H1 (cell line): ENCODE measurements around the gene TRA2A. TPM values are rescaled to one million over a fixed set of nuclear protein-coding genes. Genes with fewer than 3 reads are reported as not detected.

Source experiments
- CTCF ChIA-PET: fragments of 300-600 bp; sonication (Branson Sonifier 250); formaldehyde crosslinking; loops from one replicate; lab custom pipeline; 2021; ENCODE audit not compliant: partially characterized antibody; lab: Charles Lee
- POLR2A ChIA-PET: fragments of 300-600 bp; sonication (Branson Sonifier 250); formaldehyde crosslinking; loops from one replicate; lab custom pipeline; 2021; ENCODE audit warnings: inconsistent platforms; ENCODE audit not compliant: partially characterized antibody; lab: Charles Lee
- DNase-seq, 2 experiments: peaks; one replicate each; pipeline versions ENCODE4 v3.0.0 to v3.0.0-alpha.2; 2010 to 2022; ENCODE audit warnings: low spot score in 2 of 2, low read depth in 1 of 2, mixed read lengths in 1 of 2
- FAIRE-seq: peaks from 2 replicates; lab custom pipeline; 2011; peaks lifted over from hg19 to GRCh38; lab: Jason Lieb, UNC
- H2AFZ ChIP-seq: 2 replicates; pipeline ENCODE4 v1.8.1; 2012; ENCODE audit warnings: low read length, inconsistent platforms
- H2AK5ac ChIP-seq: 2 replicates; pipeline ENCODE4 v1.6.1; 2013; ENCODE audit warnings: low read depth, low read length
- H2BK120ac ChIP-seq: replicated peaks from 2 replicates; pipeline ENCODE3; 2013; ENCODE audit warnings: low read depth, low read length, inconsistent platforms
- H2BK12ac ChIP-seq: 2 replicates; pipeline ENCODE4 v1.6.1; 2013; ENCODE audit warnings: low read depth, low read length
- H2BK15ac ChIP-seq: 2 replicates; pipeline ENCODE4 v1.6.1; 2013; ENCODE audit warnings: low read length
- H2BK20ac ChIP-seq: 2 replicates; pipeline ENCODE4 v1.6.1; 2013; ENCODE audit warnings: low read length
- H2BK5ac ChIP-seq: 2 replicates; pipeline ENCODE4 v1.6.1; 2013; ENCODE audit warnings: low read depth, low read length
- H3K14ac ChIP-seq: 2 replicates; pipeline ENCODE4 v1.6.1; 2013; ENCODE audit warnings: inconsistent platforms; ENCODE audit not compliant: insufficient read length
- H3K18ac ChIP-seq: 2 replicates; pipeline ENCODE4 v1.6.1; 2013; ENCODE audit warnings: low read length; ENCODE audit errors: extremely low read depth
- H3K23ac ChIP-seq: 2 replicates; pipeline ENCODE4 v1.6.1; 2013; ENCODE audit warnings: inconsistent platforms; ENCODE audit not compliant: insufficient read length
- H3K23me2 ChIP-seq: 2 replicates; pipeline ENCODE4 v1.6.1; 2013; ENCODE audit warnings: low read depth, low read length
- H3K27ac ChIP-seq: 2 replicates; pipeline ENCODE4 v1.6.1; 2011; ENCODE audit warnings: low read depth, low read length, inconsistent platforms
- H3K27me3 ChIP-seq, 4 experiments: replicated peaks in 1 of 4; 1 replicate in 1 of 4; 2 replicates in 3 of 4; pipeline versions ENCODE4 v1.6.1 to v1.8.1; 2011 to 2013; ENCODE audit warnings: low read length in 3 of 4, mild to moderate bottlenecking in 3 of 4, inconsistent platforms in 2 of 4, mixed read lengths in 2 of 4, moderate library complexity in 1 of 4; ENCODE audit not compliant: control insufficient read depth in 3 of 4, insufficient read depth in 3 of 4; ENCODE audit errors: extremely low read depth in 1 of 4
- H3K36me3 ChIP-seq, 4 experiments: 2 replicates each; pipeline versions ENCODE4 v1.6.1 to v1.8.1; 2011 to 2013; ENCODE audit warnings: mild to moderate bottlenecking in 4 of 4, low read length in 3 of 4, moderate library complexity in 2 of 4, control low read depth in 1 of 4, inconsistent platforms in 1 of 4; ENCODE audit not compliant: insufficient read depth in 4 of 4, control insufficient read depth in 2 of 4
- H3K4ac ChIP-seq: replicated peaks from 2 replicates; pipeline ENCODE3; 2013; ENCODE audit warnings: low read length, low read depth, mixed read lengths, inconsistent platforms; ENCODE audit not compliant: insufficient read length
- H3K4me1 ChIP-seq, 4 experiments: replicated peaks in 1 of 4; 1 replicate in 1 of 4; 2 replicates in 3 of 4; pipeline versions ENCODE4 v1.6.1 to v1.8.1; 2011 to 2013; ENCODE audit warnings: low read length in 3 of 4, inconsistent platforms in 2 of 4, mixed read lengths in 1 of 4; ENCODE audit not compliant: insufficient read depth in 4 of 4, control insufficient read depth in 3 of 4
- H3K4me2 ChIP-seq, 2 experiments: 2 replicates each; pipeline versions ENCODE4 v1.6.1 to v1.8.1; 2011 to 2013; ENCODE audit warnings: low read depth in 2 of 2, low read length in 2 of 2, control low read depth in 1 of 2, inconsistent platforms in 1 of 2, mild to moderate bottlenecking in 1 of 2; ENCODE audit not compliant: insufficient read depth in 1 of 2
- H3K4me3 ChIP-seq, 4 experiments: fragments of 200-600, 300-600 bp in 1 of 4; sonication (generic), shearing (Covaris generic), sonication (Bioruptor Twin) in 1 of 4; 2 replicates each; pipeline versions ENCODE4 v1.5.1 to v1.8.1; 2011 to 2016; ENCODE audit warnings: low read length in 4 of 4, low read depth in 3 of 4, control low read depth in 2 of 4, inconsistent platforms in 2 of 4, mild to moderate bottlenecking in 2 of 4, mixed read lengths in 1 of 4, moderate library complexity in 1 of 4; ENCODE audit not compliant: insufficient read depth in 2 of 4; ENCODE audit errors: extremely low read depth in 1 of 4
- H3K56ac ChIP-seq: replicated peaks from 2 replicates; pipeline ENCODE3; 2013; ENCODE audit warnings: low read depth, mild to moderate bottlenecking, mixed read lengths, low read length, inconsistent platforms; ENCODE audit not compliant: insufficient read length
- H3K79me1 ChIP-seq: 2 replicates; pipeline ENCODE4 v1.6.1; 2013; ENCODE audit warnings: low read depth, low read length, control low read depth
- H3K79me2 ChIP-seq, 2 experiments: 2 replicates each; pipeline versions ENCODE4 v1.6.1 to v1.8.1; 2012 to 2013; ENCODE audit warnings: low read length in 2 of 2, mild to moderate bottlenecking in 2 of 2, inconsistent platforms in 1 of 2; ENCODE audit not compliant: insufficient read depth in 2 of 2, control insufficient read depth in 1 of 2
- H3K9ac ChIP-seq, 4 experiments: replicated peaks in 1 of 4; 1 replicate in 1 of 4; 2 replicates in 3 of 4; pipeline versions ENCODE4 v1.6.1 to v1.8.1; 2011 to 2013; ENCODE audit warnings: low read depth in 3 of 4, low read length in 3 of 4, control low read depth in 2 of 4, mild to moderate bottlenecking in 2 of 4, moderate library complexity in 2 of 4, inconsistent platforms in 1 of 4; ENCODE audit errors: extremely low read depth in 1 of 4
- H3K9me3 ChIP-seq, 2 experiments: 2 replicates each; pipeline versions ENCODE4 v1.6.1 to v1.8.1; 2012 to 2013; ENCODE audit warnings: mild to moderate bottlenecking in 2 of 2, moderate library complexity in 2 of 2, control low read depth in 1 of 2, inconsistent platforms in 1 of 2, low read depth in 1 of 2, low read length in 1 of 2, mixed read lengths in 1 of 2; ENCODE audit not compliant: insufficient read depth in 2 of 2
- H4K20me1 ChIP-seq, 2 experiments: replicated peaks in 1 of 2; 2 replicates each; pipeline versions ENCODE3 to v1.8.1; 2011 to 2013; ENCODE audit warnings: inconsistent platforms in 2 of 2, low read length in 2 of 2, mild to moderate bottlenecking in 1 of 2; ENCODE audit not compliant: insufficient read depth in 2 of 2, control insufficient read depth in 1 of 2
- H4K5ac ChIP-seq: 2 replicates; pipeline ENCODE4 v1.6.1; 2013; ENCODE audit warnings: low read length, low read depth, mixed read lengths, inconsistent platforms; ENCODE audit not compliant: insufficient read length
- H4K8ac ChIP-seq: 2 replicates; pipeline ENCODE4 v1.8.0; 2013; ENCODE audit warnings: mild to moderate bottlenecking, moderate library complexity, low read length, inconsistent platforms; ENCODE audit not compliant: insufficient read depth; ENCODE audit errors: extremely low read depth
- H4K91ac ChIP-seq: replicated peaks from 2 replicates; pipeline ENCODE3; 2013; ENCODE audit warnings: low read length, mixed read lengths, inconsistent platforms; ENCODE audit not compliant: insufficient read length
- CTCF ChIP-seq, 3 experiments: IDR thresholded peaks; 1 replicate in 2 of 3; 2 replicates in 1 of 3; pipeline versions ENCODE4 v1.5.1 to v1.6.1; 2011; ENCODE audit warnings: low read length in 3 of 3, mild to moderate bottlenecking in 3 of 3, inconsistent platforms in 2 of 3, low read depth in 1 of 3, moderate library complexity in 1 of 3; ENCODE audit not compliant: insufficient read depth in 1 of 3; ENCODE audit errors: control extremely low read depth in 1 of 3
- KDM4A ChIP-seq: IDR thresholded peaks from one replicate; pipeline ENCODE4 v1.7.1; 2012; ENCODE audit warnings: low read depth, mild to moderate bottlenecking, moderate library complexity, low read length, inconsistent platforms; ENCODE audit not compliant: severe bottlenecking
- RAD21 ChIP-seq, 2 experiments: IDR thresholded peaks in 1 of 2; conservative IDR thresholded peaks in 1 of 2; 2 replicates each; pipeline ENCODE4 v1.6.1; 2011; ENCODE audit warnings: low read depth in 2 of 2, low read length in 2 of 2, improper control_type of control experiment in 1 of 2, inconsistent platforms in 1 of 2, mild to moderate bottlenecking in 1 of 2, moderate library complexity in 1 of 2
- WGBS, 2 experiments: shearing (Covaris generic) in 1 of 2; methylation state at CpG; one replicate each; pipeline versions ENCODE4 v1.1.6 to v1.1.7; 2013 to 2015; ENCODE audit warnings: low lambda C conversion rate in 2 of 2, mixed read lengths in 2 of 2, inconsistent platforms in 1 of 2, low coverage in 1 of 2, missing lambda C conversion rate in 1 of 2; ENCODE audit not compliant: insufficient replicate concordance in 2 of 2, insufficient coverage in 1 of 2, insufficient read length in 1 of 2; ENCODE audit errors: extremely low coverage in 1 of 2, missing lambda C conversion rate in 1 of 2; 5-methylcytosine and 5-hydroxymethylcytosine counted together
- polyA plus RNA-seq, 7 experiments: library from polyadenylated mRNA; depleted of rRNA in 3 of 7; stranded (reverse) in 5 of 7; unstranded in 2 of 7; fragments of >200 nt in 5 of 7; fragments of 200-250 nt in 2 of 7; gene quantifications; 1 replicate in 5 of 7; 2 replicates in 1 of 7; 4 replicates in 1 of 7; pipeline versions ENCODE4 v1.2.1 to v1.2.3, GENCODE V29; 2011 to 2013; ENCODE audit warnings: missing spikeins in 2 of 7, mixed read lengths in 2 of 7
- total RNA-seq: library from RNA; stranded (reverse); fragmentation: NEBNext Ultra II Directional; extraction: Animal tissue kit (Norgen Biotek cat#: 25700); gene quantifications from 2 replicates; pipeline ENCODE4 v1.2.1, GENCODE V29; 2021

The TRA2A gene
- total and polyA plus RNA-seq, 2 of the 8 experiments (the other 6 are each of a cell fraction or from before 2014, with no cell fraction given), result 116 to 125 TPM

- DNase-seq, result peak in 1 of 2 experiments; percentile 26
Observed at GRCh38 chr7:23462846-23463245, 68.9 kb downstream of the TRA2A start.

More at GRCh38 chr7:23462846-23463245, 68.9 kb downstream of the TRA2A start:
- TF ChIP-seq CTCF (IDR thresholded peaks at IDR 0.05; ENCODE audit: control extremely low read depth in 1 of 3, insufficient read depth in 1 of 3, low read depth in 1 of 3, low read length in 3 of 3) (peak in 1 of 3 experiments; percentile 41; a peak in 1 of 4 replicates), RAD21 (IDR thresholded peaks at IDR 0.05 in 1 of 2, conservative IDR thresholded peaks at IDR 0.05 in 1 of 2; ENCODE audit: low read depth in 2 of 2, low read length in 2 of 2) (peak; percentile 44 to 52; a peak in 3 of 4 replicates), KDM4A (no peak)
- ChIA-PET POLR2A (interaction anchor here (1.1 to 1.6 kb wide), 3 partner anchors 18 to 40 kb away, joined by 3 to 4 read pairs (median 3); no protein-coding TSS in a partner anchor), CTCF (interaction anchor here (0.7 to 2.1 kb wide), 10 partner anchors 10 to 191 kb away, joined by 3 to 9 read pairs (median 3); no protein-coding TSS in a partner anchor)
- Histone ChIP-seq H3K27me3 (no peaks in the 10 kb centered on the region), H3K56ac (no peak overlapping the region), H3K9ac (no peak overlapping the region), H3K14ac (no peak overlapping the region), H2BK20ac (no peak overlapping the region), H3K18ac (no peak overlapping the region), H2BK5ac (no peak overlapping the region), H3K36me3 (peaks cover 0 to 21% (median 4%) of the 10 kb centered on the region in 4 experiments; a peak in 3 of 8 replicates), H3K9me3 (no peaks in the 10 kb centered on the region), H3K27ac (no peak overlapping the region), H4K20me1 (peaks cover 36 to 37% of the 10 kb centered on the region in 2 experiments), H2BK15ac (no peak overlapping the region), H3K23ac (no peak overlapping the region), H3K23me2 (peaks cover 5% of the 10 kb centered on the region; the same call in 1 of the 2 replicates), H2BK12ac (no peak overlapping the region), H2BK120ac (no peak overlapping the region), H2AK5ac (no peak overlapping the region), H3K79me1 (peaks cover 3% of the 10 kb centered on the region; the same call in 1 of the 2 replicates), H4K8ac (no peak overlapping the region), H3K4me1 (peaks cover 8 to 21% (median 12%) of the 10 kb centered on the region in 4 experiments; a peak in 6 of 7 replicates), H2AFZ (no peak overlapping the region), H3K79me2 (peaks cover 65 to 98% of the 10 kb centered on the region in 2 experiments), H3K4ac (no peak overlapping the region), H4K5ac (no peak overlapping the region), H3K4me3 (peak overlapping the region in 2 of 4 experiments; percentile 11 to 86; a peak in 3 of 8 replicates), H4K91ac (no peak overlapping the region), H3K4me2 (peak overlapping the region; percentile 66 to 93)
- no peak for FAIRE-seq
- WGBS, 2 experiments, result 67% methylated on average over 2 of the region's 2 CpGs; no CpG with 5 or more reads in 1 of the 2 experiments
